ENCODE measurements around the gene CMBL.

- TF ChIP-seq CTCF (IDR thresholded peaks at IDR 0.05) (no peak), POLR2A (IDR thresholded peaks at IDR 0.05) (no peak), POLR2AphosphoS5 (IDR thresholded peaks at IDR 0.05) (no peak)
These were observed 17.3 kb downstream of the CMBL start for GRCh38 chr5:10290438-10290837.
